DOHH2 (cell line): ENCODE data around the gene UBE4B.
"Not testable (repeated sequence)": the region's sequence is repeated elsewhere in the genome, so short reads cannot be mapped to it uniquely, and the experiment has no call there.

Source experiments
- H3F3A ChIP-seq: fragments of 200-600 bp; sonication (generic), shearing (Covaris generic); 2 replicates; pipeline ENCODE4 v1.6.0; 2016; ENCODE audit warnings: antibody characterized with exemption, mild to moderate bottlenecking; ENCODE audit not compliant: control insufficient read depth, insufficient read depth
- H3K27ac ChIP-seq: fragments of 200-600 bp; sonication (generic); 2 replicates; pipeline ENCODE4 v1.5.1; 2014; ENCODE audit warnings: low read depth, mild to moderate bottlenecking, low read length, moderate library complexity
- H3K27me3 ChIP-seq: fragments of 200-600 bp; sonication (generic); 2 replicates; pipeline ENCODE4 v1.6.1; 2014; ENCODE audit warnings: mild to moderate bottlenecking, low read length, mixed read lengths; ENCODE audit not compliant: control insufficient read depth
- H3K36me3 ChIP-seq: fragments of 200-600 bp; sonication (generic); 2 replicates; pipeline ENCODE4 v1.6.1; 2014; ENCODE audit warnings: mild to moderate bottlenecking, low read length, moderate library complexity, mixed read lengths; ENCODE audit not compliant: control insufficient read depth
- H3K4me1 ChIP-seq: fragments of 200-600 bp; sonication (generic); 2 replicates; pipeline ENCODE4 v1.6.1; 2014; ENCODE audit warnings: mild to moderate bottlenecking, low read length, mixed read lengths; ENCODE audit not compliant: control insufficient read depth
- H3K4me2 ChIP-seq: fragments of 200-600 bp; sonication (generic); 2 replicates; pipeline ENCODE4 v1.6.0; 2014; ENCODE audit warnings: mild to moderate bottlenecking, low read length, moderate library complexity
- H3K4me3 ChIP-seq: fragments of 200-600 bp; sonication (generic); 2 replicates; pipeline ENCODE4 v1.5.1; 2014; ENCODE audit warnings: mild to moderate bottlenecking, low read length, mixed read lengths
- H3K79me2 ChIP-seq: fragments of 200-600 bp; sonication (generic); 2 replicates; pipeline ENCODE4 v1.6.1; 2014; ENCODE audit warnings: mild to moderate bottlenecking, low read length, mixed read lengths; ENCODE audit not compliant: control insufficient read depth
- H3K9me2 ChIP-seq: fragments of 200-600 bp; sonication (generic); replicated peaks from 2 replicates; pipeline ENCODE4 v1.6.1; 2014; ENCODE audit warnings: mild to moderate bottlenecking, low read length, mixed read lengths; ENCODE audit not compliant: control insufficient read depth
- H3K9me3 ChIP-seq: fragments of 200-600 bp; sonication (generic); 2 replicates; pipeline ENCODE4 v1.6.1; 2014; ENCODE audit warnings: antibody characterized with exemption, low read length, mixed read lengths; ENCODE audit not compliant: control insufficient read depth, insufficient read depth
- H4K20me1 ChIP-seq: fragments of 200-600 bp; sonication (generic); 2 replicates; pipeline ENCODE4 v1.6.0; 2014; ENCODE audit warnings: low read depth, mild to moderate bottlenecking, antibody characterized with exemption, low read length, moderate library complexity; ENCODE audit not compliant: control insufficient read depth, insufficient read depth
- CTCF ChIP-seq: fragments of 200-600 bp; sonication (generic); IDR thresholded peaks from one replicate; pipeline ENCODE4 v1.5.1; 2014; ENCODE audit warnings: antibody characterized with exemption, mild to moderate bottlenecking, low read depth, low read length; ENCODE audit not compliant: poor library complexity, severe bottlenecking
- EZH2phosphoT487 ChIP-seq: fragments of 200-600 bp; sonication (generic); IDR thresholded peaks from 2 replicates; pipeline ENCODE4 v1.6.1; 2017; ENCODE audit warnings: borderline replicate concordance, mild to moderate bottlenecking, antibody characterized with exemption, low read length, moderate library complexity, mixed read lengths

UBE4B gene

GRCh38 chr1:10204003-10204642, 171.4 kb downstream of the UBE4B start:
- H3F3A ChIP-seq, result no peaks in the 10 kb centered on the region
- H3K27ac ChIP-seq, result no peak overlapping the region
- peaks cover 14% of the 10 kb centered on the region for H3K27me3 ChIP-seq
- H3K36me3 ChIP-seq, result no peaks in the 10 kb centered on the region
- H3K4me1 ChIP-seq, result peaks cover 13% of the 10 kb centered on the region
- no peak for TF ChIP-seq EZH2phosphoT487
- TF ChIP-seq CTCF, result no peak
- H3K9me3 ChIP-seq, result no peaks in the 10 kb centered on the region
- no peaks in the 10 kb centered on the region for H3K9me2 ChIP-seq
- H3K4me2 ChIP-seq, result no peak overlapping the region
- H3K79me2 ChIP-seq, result no peaks in the 10 kb centered on the region
- H4K20me1 ChIP-seq, result no peaks in the 10 kb centered on the region
- H3K4me3 ChIP-seq, result no peak overlapping the region

GRCh38 chr1:10205206-10205605, 172.4 kb downstream of the UBE4B start:
- not testable (repeated sequence) for H3F3A ChIP-seq, H4K20me1 ChIP-seq, H3K27ac ChIP-seq, H3K9me3 ChIP-seq, H3K9me2 ChIP-seq, H3K36me3 ChIP-seq, H3K79me2 ChIP-seq, H3K4me2 ChIP-seq, H3K4me3 ChIP-seq
- peaks cover 22% of the 10 kb centered on the region for H3K4me1 ChIP-seq
- H3K27me3 ChIP-seq, result peaks cover 22% of the 10 kb centered on the region

GRCh38 chr1:10207810-10208209, 175.1 kb downstream of the UBE4B start:
- Histone ChIP-seq H3K27me3 (peaks cover 33% of the 10 kb centered on the region), H3K4me3 (no peak overlapping the region), H3F3A (peaks cover 5% of the 10 kb centered on the region; the same call in 1 of the 2 replicates), H3K9me3 (no peaks in the 10 kb centered on the region), H3K4me2 (no peak overlapping the region), H3K36me3 (no peaks in the 10 kb centered on the region), H3K4me1 (peaks cover 20% of the 10 kb centered on the region), H3K9me2 (no peaks in the 10 kb centered on the region), H3K27ac (no peak overlapping the region), H4K20me1 (no peaks in the 10 kb centered on the region), H3K79me2 (no peaks in the 10 kb centered on the region)
- TF ChIP-seq CTCF, result no peak
- no peak for TF ChIP-seq EZH2phosphoT487

GRCh38 chr1:10208537-10208936, 175.8 kb downstream of the UBE4B start:
- no peaks in the 10 kb centered on the region for H3K36me3 ChIP-seq
- peaks cover 8% of the 10 kb centered on the region for H3F3A ChIP-seq
- H3K4me3 ChIP-seq, result no peak overlapping the region
- H3K9me2 ChIP-seq, result no peaks in the 10 kb centered on the region
- H3K4me2 ChIP-seq, result no peak overlapping the region; the same call in 1 of the 2 replicates
- no peaks in the 10 kb centered on the region for H3K9me3 ChIP-seq
- H3K27me3 ChIP-seq, result peaks cover 34% of the 10 kb centered on the region
- H4K20me1 ChIP-seq, result no peaks in the 10 kb centered on the region
- H3K79me2 ChIP-seq, result no peaks in the 10 kb centered on the region
- H3K4me1 ChIP-seq, result peaks cover 20% of the 10 kb centered on the region
- no peak overlapping the region for H3K27ac ChIP-seq
- no peak for TF ChIP-seq CTCF
- no peak for TF ChIP-seq EZH2phosphoT487
